ENCODE data around the gene PSMA6.
"Not testable (repeated sequence)": the region's sequence is repeated elsewhere in the genome, so short reads cannot be mapped to it uniquely, and the experiment has no call there.

PSMA6 gene

GRCh38 chr14:35326375-35326774 lies 34.2 kb downstream of the PSMA6 start:
- DNase-seq: no peak

DNA sequence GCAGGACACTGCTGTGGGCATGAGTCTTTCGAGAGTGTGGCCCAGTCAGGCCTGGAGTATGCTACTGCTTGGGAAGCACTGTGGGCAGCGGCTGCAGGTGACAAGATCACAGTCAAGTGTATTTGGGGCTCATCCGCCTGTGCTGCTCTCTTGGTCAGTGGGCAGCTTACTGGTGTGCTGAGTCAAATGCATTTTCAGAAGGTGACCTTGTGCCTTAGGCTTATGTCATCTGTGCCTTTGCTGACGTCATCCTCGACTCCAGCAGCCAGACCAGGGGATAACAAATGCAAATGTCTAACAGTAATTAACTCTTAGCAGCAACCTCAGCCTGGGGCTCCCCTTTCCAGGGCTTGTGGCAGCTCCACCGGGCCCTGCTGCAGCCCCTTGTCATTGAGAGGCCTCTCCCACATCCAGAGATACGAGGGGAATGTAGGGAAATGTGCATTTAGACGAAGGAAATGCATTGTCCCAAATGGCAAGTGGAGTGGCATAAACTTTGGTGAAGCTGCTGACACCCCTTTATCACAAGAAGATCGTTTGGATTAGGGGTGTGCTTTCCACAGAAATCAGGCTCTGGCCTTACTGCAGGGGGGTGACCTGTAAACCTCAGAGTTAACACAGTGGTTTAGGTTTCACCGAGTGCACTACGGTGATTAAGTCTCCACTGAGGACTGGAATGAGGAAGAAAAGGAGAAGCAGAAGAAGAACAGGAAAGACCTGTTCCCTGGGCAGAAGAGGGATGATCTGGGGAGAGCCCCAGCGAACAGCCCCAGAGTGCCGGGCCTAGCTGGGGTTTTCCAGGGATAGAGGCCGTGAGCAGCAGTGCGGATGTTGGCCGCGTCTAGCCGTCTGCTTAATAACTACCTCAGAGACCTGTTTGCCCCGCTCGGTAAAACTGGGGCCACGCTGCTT lies 39.7 kb downstream of the PSMA6 start:
- no peak for DNase-seq

DNA sequence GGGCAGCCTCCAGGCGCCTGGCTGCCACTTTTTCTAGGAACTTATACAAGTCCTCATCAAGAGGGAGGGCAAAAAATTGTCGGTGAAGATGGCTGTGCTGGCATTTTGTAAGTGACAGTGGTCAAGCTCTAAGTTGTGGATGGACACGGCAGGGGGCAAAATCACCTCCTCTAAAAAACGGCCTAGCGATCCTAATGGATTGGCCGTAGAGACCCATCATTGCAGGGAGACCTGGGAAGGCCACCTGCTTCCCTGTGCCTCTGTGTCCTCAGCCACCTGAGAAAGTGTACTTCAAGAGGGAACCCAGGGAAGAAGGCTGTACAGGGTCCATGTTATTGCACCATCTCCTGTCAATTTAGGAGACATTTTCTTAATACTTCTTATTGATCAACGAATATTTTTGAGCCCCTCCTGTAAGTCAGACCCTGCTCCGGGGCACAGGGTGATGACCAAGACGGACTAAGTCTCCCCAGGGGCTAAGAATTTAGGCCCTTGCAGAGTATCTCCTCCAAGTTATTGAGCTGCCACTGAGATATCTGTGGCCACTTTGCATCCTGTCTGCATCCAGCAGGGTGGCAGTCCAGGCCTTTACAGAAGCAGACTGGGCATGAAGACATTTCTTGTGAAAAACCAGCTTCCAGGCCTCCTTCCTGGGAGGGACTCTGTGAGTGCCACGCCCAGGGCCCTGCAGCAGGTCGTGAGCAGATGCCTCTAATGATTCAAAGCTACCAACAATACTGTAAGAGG lies 40.5 kb downstream of the PSMA6 start:
- no peak for DNase-seq

DNA sequence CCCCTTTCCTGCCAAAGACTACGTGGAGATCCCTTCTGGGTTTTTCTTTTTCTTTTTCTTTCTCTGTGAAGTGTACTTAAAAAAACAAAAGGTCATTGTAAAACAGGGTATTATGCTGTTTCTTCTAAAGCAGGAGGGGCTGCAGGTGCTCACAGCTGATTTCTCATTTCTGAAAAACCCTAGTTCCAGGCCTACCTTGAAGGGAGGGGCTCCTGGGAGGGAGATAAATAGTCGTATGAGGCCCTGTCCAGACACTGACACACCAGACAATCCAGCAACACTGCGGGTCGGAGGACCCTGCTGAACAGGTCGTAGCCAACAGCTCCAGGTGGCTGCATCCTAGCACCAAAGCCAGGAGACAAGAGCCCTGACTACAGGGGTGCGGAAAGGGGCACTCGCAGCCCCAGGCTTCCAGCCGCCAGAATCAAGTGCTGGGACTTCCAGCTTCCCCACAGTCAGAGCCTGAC lies 41.1 kb downstream of the PSMA6 start:
- DNase-seq: no peak

DNA sequence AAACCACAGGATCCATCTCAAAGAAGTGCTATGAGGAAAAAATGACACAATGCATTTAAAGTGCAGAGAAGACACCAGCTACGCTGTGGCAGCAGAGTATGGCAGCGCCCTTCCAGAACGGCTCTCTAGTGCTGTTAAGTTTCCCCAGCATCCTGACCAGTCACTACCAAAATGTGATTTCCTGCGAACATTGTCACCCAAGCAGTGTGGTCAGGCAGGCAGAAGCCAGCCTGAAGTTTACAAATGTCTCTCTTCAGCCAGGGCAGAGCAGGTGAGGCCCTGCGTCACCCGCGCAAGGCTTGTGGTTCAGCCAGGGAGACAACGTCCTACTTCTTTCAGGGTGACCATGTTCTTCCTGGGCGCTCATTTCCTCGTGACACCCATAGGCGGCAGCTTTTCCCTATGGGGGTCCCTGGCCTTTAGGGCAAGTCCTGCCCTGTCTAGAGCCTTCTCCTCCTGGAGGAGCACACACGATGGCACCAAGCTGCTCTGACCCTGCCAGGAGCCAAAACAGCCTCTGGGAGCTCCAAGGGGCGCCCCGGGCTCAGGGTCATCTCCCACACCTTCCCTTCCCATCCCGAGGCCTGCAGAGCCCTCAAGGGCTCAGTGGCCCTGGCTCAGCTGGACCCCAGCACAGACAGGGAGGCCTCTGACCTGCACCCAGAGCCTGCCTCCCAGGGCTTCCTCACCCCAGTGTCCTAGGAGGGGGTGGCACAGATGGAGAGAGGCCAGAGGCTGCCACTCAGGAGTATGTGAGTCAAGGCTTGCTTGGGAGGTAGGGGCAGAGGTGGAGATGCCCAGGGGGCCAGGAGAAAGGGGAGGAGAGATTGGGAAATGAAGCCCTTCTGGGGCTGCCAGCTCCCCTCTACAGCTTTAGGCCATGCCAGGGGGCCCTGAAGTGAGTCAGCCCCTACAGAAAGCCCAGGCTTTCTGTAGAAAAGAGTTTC lies 41.9 kb downstream of the PSMA6 start:
- DNase-seq: no peak

- DNase-seq: peak in 1 of 2 experiments; percentile 50
Observed at GRCh38 chr14:35335388-35336092, 43.4 kb downstream of the PSMA6 start.

- not testable (repeated sequence) for DNase-seq
Observed at GRCh38 chr14:35336171-35336493, 44.0 kb downstream of the PSMA6 start.

DNA sequence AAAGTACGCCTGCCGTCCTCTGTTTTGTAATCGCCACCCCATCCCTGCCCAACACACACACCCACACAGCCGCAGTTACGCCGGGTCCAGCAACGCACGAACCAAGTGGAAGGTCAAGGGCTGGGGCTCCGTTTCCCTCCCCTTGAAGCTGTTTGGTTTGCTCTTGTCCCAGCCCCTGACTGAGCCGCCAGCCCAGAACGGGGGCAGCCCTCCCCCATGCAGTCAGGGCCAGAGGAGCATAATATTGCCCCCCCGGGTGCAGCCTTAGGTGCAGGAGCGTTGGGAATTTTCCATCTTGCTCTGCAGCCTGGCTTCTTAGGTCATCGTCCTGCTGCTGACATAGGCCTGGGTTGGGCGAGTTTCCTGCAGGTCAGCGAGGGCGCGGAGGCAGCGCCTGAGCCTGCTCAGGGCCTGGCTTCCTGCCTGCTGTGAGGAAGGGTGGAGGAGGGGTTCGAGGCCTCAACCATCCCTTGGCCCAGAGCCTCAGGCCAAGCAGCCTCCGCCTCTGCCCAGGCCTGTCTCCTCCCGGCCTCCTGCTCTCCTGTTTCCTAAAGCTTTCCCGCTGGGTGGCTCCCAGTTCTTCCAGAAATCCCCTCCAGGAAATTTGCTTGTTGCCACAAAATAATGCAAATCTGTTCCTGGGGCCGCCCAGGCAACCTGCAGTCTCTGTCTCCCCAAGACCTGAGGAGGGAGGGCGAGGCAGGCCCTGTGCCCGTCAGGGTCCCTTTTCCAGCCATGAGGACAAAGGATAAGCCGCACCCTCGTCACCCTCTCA lies 44.5 kb downstream of the PSMA6 start:
- no peak for DNase-seq

DNA sequence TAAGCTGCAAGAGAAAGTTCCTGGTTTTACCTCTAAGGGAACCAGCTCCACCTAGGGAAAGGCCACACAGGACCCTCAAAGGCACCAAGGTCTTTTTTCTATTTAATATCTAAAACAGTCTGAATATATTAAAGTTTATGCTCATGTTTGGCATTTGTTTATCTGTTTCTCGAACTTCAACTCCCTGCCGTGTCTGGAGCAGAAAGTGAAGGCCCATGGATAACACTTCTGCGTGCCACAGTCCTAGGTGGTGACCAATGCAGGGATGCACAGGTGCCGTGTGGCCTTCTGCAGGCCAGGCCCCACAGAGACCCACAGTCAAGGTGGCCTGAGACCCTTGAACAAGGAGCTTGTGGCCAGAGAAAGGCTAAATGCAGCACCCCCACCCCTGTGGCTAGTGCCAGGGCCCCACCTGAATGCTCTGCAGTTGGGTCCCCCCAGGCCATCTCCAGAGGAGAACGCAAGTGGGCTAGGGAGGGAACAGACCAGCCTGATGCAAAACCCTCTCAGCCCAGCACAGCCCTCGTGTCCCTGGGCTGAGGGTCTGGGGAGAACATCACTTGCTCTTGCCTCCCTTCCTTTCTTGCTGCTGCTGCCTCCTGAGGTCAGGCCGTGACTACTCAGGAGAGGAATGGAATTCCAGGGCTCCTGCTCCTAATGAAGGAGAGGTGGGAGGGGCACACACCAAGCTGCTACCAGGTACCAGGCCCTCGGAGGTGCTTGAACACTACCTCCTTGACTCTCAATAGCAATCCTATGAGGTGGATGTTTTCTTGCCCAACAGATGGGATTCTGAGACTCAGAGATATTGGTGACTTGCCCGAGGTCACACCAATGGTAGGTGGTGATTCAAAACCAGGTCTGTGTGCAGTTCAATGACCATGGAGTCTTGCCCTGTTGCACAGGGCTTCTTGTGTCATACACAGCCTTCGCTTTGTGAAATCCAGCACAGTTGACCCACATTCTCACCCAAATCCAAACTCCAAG lies 45.4 kb downstream of the PSMA6 start:
- DNase-seq: no peak

GRCh38 chr14:35338731-35339405 lies 46.7 kb downstream of the PSMA6 start:
- DNase-seq: no peak

DNA sequence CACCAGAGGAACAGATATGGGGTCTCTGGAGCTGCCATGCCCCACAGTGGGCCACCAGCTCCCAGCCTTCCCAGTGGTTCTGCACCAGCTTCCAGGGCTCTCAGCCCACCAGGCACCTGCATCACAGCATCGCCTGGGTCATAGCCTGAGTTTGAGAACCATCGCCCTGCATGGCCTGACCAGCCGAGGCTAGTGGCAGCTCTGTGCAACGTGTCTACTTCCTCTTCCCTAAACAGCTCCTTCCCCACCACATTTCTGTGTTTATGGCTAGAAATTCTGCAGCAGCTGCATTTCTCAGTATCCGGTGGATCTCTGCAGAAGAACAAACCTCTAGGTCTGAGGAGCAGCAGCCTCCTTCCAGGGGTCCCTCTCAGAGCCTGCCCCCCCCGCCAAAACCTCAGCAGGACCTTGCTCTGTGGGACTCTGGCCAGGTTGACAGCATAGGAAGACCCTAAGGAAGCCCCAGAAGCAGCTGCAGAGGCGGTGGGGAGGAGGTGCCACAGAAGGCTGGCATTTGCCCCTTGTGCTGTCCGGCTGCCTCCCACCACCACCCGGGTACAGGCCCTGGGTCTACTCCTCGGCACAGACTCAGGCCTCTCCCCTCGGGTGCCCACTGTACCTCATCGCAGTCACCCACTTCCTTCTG lies 47.7 kb downstream of the PSMA6 start:
- DNase-seq: no peak

- peak in 1 of 2 experiments; percentile 55 for DNase-seq
Observed at GRCh38 chr14:35340616-35341453, 48.7 kb downstream of the PSMA6 start.

GRCh38 chr14:35341454-35341750 lies 49.2 kb downstream of the PSMA6 start:
- no peak for DNase-seq

GRCh38 chr14:35341751-35342488 lies 49.7 kb downstream of the PSMA6 start:
- peak; percentile 95 to 99 for DNase-seq

- DNase-seq: no peak
Observed at GRCh38 chr14:35342489-35343010, 50.4 kb downstream of the PSMA6 start.

DNA sequence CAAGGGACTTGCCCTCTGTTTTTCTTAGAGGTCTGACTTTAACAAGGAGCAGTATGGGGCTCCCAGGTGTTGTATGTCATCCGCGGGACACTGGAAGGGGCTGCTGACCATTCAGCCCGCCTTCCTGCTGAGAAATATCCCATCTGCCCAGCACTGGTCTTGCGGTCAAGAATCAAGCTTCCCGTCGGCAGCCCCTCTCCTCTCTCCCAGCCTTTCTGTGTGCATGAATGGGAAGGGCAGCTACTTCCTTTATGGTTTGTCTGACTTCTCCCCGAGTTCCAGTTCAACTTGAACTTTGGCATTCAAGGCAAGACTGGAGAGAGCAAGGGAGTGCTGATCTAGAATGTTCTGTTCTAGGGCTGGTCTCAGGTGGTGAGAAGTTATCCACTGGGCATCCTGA lies 51.5 kb downstream of the PSMA6 start:
- no peak for DNase-seq

- no peak for DNase-seq
Observed at GRCh38 chr14:35344107-35344807, 52.1 kb downstream of the PSMA6 start.

Data from NCI-H524 (cell line).